ENCODE data around the gene HSP90AB1. TPM values are rescaled to one million over a fixed set of nuclear protein-coding genes. Genes with fewer than 3 reads are reported as not detected.

HSP90AB1 gene
- total RNA-seq, 4 donors from 2014 or later, result 105 to 371 (median 242) TPM

GRCh38 chr6:44260451-44261297 is 13.8 kb downstream of the HSP90AB1 start:
- H3K36me3 ChIP-seq, result peaks cover 0 to 4% (median 0%) of the 10 kb centered on the region in 4 donors
- in situ Hi-C loops (cut with MboI; ENCODE audit: low pct_ligation_motif_present in 1 of 4, low pct_unique_long_range_greater_than_20kb in 1 of 4, low sequenced_read_pairs in 3 of 4), result loop anchor here in 1 of 4 donors (10.0 kb wide), 1 partner anchor 74 kb away; no protein-coding TSS in a partner anchor
- TF ChIP-seq CTCF (IDR thresholded peaks at IDR 0.05) (no peak), POLR2AphosphoS5 (IDR thresholded peaks at IDR 0.05) (no peak)
- no peak for DNase-seq
- 77 to 90% methylated on average over 3 to 6 of the region's 6 CpGs for WGBS, 2 donors (ENCODE audit: low coverage in 1 of 2)
- no peaks in the 10 kb centered on the region for H3K9me3 ChIP-seq
- no peak overlapping the region for H3K4me3 ChIP-seq
- no peaks in the 10 kb centered on the region for H3K27me3 ChIP-seq
- intact Hi-C loops (cut with DNase I; ENCODE audit: low total_unique reads), result no loop called here
- no peak overlapping the region for H3K27ac ChIP-seq
- H3K4me1 ChIP-seq, result peaks cover 28 to 49% (median 41%) of the 10 kb centered on the region in 4 donors

GRCh38 chr6:44261581-44261980 is 14.7 kb downstream of the HSP90AB1 start:
- DNase-seq, result no peak
- TF ChIP-seq POLR2A (IDR thresholded peaks at IDR 0.05), result no peak
- no peak for TF ChIP-seq POLR2AphosphoS5 (IDR thresholded peaks at IDR 0.05)
- no peak for TF ChIP-seq CTCF (IDR thresholded peaks at IDR 0.05)
- TF ChIP-seq EP300 (IDR thresholded peaks at IDR 0.05; ENCODE audit: low read depth), result no peak
- in situ Hi-C loops (cut with MboI; ENCODE audit: low pct_ligation_motif_present in 1 of 4, low pct_unique_long_range_greater_than_20kb in 1 of 4, low sequenced_read_pairs in 3 of 4), result loop anchor here in 1 of 4 donors (10.0 kb wide), 1 partner anchor 73 kb away; no protein-coding TSS in a partner anchor
- H3K27ac ChIP-seq, result no peak overlapping the region
- peaks cover 0 to 4% (median 0%) of the 10 kb centered on the region in 4 donors for H3K36me3 ChIP-seq
- 96% methylated on average over 5 of the region's 8 CpGs; no CpG with 5 or more reads in 1 of the 2 donors for WGBS, 2 donors (ENCODE audit: low coverage in 1 of 2)
- H3K4me3 ChIP-seq, result no peak overlapping the region
- peaks cover 22 to 44% (median 35%) of the 10 kb centered on the region in 4 donors for H3K4me1 ChIP-seq
- no peaks in the 10 kb centered on the region for H3K27me3 ChIP-seq
- intact Hi-C loops (cut with DNase I; ENCODE audit: low total_unique reads), result no loop called here
- H3K9me3 ChIP-seq, result no peaks in the 10 kb centered on the region

DNA sequence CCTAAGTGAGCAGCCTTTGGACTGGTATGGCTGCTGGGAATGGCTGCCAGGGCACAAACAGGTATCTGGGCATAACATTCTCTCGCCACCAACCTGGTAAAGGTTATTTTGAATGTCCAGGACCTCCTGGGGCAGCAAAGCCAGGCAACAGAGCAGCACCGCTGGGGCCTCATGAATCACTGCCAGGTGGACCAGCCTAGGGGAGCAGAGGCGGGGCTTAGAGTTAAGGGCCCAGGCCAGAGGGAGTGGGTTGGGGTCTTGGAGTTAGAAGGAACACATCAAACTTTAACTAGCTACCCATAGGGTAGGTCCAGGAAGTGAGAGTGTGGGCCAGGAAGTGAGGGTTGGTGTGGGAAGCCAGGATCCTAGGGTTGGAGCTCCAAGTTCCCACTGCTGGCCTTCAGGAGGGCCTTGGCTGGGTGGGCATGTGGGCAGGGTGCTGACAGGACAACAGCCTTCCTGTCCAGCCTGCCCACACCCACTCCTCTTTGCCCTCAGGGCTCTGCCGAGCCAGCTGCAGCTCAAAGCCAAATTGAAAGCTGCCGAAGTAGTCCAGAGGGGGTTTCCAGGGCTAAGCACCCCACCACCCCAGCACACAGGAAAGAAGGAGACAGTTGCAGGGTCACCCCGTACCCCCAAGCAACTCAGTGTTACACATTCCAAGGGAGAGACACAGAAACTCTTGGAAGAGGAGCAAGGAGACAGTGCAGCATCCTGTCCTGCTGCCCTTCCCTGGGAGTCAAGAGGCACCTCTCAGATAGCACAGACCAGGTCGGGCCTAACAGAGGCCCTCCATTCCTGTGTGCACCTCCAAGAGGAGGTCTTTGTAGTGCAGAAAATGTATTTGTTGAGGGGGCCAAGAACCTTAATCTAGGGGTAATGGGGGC is 15.8 kb downstream of the HSP90AB1 start:
- no peaks in the 10 kb centered on the region for H3K9me3 ChIP-seq
- no peaks in the 10 kb centered on the region for H3K27me3 ChIP-seq
- peak overlapping the region; percentile 46 to 90 (median 86) for H3K27ac ChIP-seq
- intact Hi-C loops (cut with DNase I; ENCODE audit: low total_unique reads) (no loop called here), in situ Hi-C loops (cut with MboI; ENCODE audit: low pct_ligation_motif_present in 1 of 4, low pct_unique_long_range_greater_than_20kb in 1 of 4, low sequenced_read_pairs in 3 of 4) (loop anchor here in 1 of 4 donors (10.0 kb wide), 1 partner anchor 72 kb away; no protein-coding TSS in a partner anchor)
- WGBS, 2 donors (ENCODE audit: low coverage in 1 of 2), result 60% methylated on average over 7 of the region's 7 CpGs; no CpG with 5 or more reads in 1 of the 2 donors
- DNase-seq, result no peak
- peaks cover 20 to 40% (median 31%) of the 10 kb centered on the region in 4 donors for H3K4me1 ChIP-seq
- peak overlapping the region in 1 of 4 donors; percentile 81 for H3K4me3 ChIP-seq
- peaks cover 0 to 4% (median 0%) of the 10 kb centered on the region in 4 donors for H3K36me3 ChIP-seq
- TF ChIP-seq CTCF (IDR thresholded peaks at IDR 0.05) (no peak), POLR2AphosphoS5 (IDR thresholded peaks at IDR 0.05) (no peak), EP300 (IDR thresholded peaks at IDR 0.05; ENCODE audit: low read depth) (no peak), POLR2A (IDR thresholded peaks at IDR 0.05) (no peak)
